GM12875 (cell line): ENCODE data around the gene TREX2.

Experiments
- H3K4me3 ChIP-seq: one replicate; pipeline ENCODE4 v1.5.1; 2011; ENCODE audit warnings: low read depth, low read length, control low read depth
- TF ChIP-seq, protein P1 (sequence below): IDR thresholded peaks from 2 replicates; pipeline ENCODE4 v1.5.1; 2011; ENCODE audit warnings: low read depth, mild to moderate bottlenecking, control low read depth, inconsistent platforms, low read length, moderate library complexity, borderline replicate concordance; ENCODE audit not compliant: insufficient read depth

TREX2 gene

DNA sequence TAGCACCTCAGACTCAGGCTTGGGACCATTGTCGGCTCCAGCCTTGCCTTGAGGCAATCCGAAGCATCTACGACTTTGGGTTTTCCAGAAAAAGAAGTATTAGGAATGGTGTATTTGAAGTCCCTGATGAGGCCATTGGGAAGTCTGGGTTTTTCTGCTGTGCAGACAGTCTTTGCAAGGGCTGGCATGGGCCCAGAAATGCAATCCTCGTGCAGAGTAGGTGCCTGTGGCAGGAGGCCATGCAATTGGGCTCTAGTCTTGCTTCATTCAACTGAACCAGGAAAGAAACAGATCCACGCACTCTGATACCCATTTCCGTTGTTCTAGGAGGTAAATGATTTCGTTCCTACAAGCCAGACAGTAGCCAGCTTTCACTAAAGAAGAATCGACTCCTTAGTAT is 22.2 kb downstream of the TREX2 start:
- TF ChIP-seq, protein P1, sequence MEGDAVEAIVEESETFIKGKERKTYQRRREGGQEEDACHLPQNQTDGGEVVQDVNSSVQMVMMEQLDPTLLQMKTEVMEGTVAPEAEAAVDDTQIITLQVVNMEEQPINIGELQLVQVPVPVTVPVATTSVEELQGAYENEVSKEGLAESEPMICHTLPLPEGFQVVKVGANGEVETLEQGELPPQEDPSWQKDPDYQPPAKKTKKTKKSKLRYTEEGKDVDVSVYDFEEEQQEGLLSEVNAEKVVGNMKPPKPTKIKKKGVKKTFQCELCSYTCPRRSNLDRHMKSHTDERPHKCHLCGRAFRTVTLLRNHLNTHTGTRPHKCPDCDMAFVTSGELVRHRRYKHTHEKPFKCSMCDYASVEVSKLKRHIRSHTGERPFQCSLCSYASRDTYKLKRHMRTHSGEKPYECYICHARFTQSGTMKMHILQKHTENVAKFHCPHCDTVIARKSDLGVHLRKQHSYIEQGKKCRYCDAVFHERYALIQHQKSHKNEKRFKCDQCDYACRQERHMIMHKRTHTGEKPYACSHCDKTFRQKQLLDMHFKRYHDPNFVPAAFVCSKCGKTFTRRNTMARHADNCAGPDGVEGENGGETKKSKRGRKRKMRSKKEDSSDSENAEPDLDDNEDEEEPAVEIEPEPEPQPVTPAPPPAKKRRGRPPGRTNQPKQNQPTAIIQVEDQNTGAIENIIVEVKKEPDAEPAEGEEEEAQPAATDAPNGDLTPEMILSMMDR = no peak
- H3K4me3 ChIP-seq = no peak overlapping the region

DNA sequence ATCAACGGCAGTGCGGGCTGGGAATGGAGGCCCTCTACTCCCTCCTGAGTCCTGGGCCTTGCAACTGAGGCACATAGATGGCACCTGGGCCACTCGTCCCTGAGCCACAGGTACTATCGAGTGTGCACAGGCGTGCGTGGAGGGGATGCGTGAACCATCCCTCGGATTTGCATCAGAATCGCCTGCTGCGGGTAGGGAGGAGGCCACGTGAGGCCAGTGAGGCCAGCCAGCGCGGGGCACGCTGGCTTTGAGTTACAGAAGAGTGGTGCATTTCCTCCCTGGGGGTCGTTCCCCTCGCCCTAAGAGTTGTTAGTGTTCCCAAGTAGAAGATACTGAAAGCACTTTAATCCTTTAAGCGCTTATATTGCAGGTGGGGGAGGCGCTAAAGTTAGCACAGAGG is 24.0 kb downstream of the TREX2 start:
- TF ChIP-seq, protein P1 = no peak
- H3K4me3 ChIP-seq = no peak overlapping the region

DNA sequence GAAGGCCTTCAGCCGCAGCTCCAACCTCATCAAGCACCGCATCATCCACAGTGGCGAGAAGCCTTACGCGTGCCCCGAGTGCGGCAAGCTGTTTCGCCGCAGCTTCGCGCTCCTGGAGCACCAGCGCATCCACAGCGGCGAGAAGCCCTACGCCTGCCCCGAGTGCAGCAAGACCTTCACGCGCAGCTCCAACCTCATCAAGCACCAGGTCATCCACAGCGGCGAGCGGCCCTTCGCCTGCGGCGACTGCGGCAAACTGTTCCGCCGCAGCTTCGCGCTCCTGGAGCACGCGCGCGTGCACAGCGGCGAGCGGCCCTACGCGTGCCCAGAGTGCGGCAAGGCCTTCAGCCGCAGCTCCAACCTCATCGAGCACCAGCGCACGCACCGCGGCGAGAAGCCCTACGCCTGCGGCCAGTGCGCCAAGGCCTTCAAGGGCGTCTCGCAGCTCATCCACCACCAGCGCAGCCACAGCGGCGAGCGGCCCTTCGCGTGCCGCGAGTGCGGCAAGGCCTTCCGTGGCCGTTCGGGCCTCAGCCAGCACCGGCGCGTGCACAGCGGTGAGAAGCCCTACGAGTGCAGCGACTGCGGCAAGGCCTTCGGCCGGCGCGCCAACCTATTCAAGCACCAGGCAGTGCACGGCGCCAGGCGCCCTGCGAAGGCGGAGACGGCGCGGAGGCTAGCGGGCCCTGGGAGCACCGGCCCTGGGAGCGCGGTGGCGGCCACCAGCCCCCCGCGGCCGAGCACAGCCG is 24.8 kb downstream of the TREX2 start:
- no peak overlapping the region for H3K4me3 ChIP-seq
- TF ChIP-seq, protein P1 = no peak

DNA sequence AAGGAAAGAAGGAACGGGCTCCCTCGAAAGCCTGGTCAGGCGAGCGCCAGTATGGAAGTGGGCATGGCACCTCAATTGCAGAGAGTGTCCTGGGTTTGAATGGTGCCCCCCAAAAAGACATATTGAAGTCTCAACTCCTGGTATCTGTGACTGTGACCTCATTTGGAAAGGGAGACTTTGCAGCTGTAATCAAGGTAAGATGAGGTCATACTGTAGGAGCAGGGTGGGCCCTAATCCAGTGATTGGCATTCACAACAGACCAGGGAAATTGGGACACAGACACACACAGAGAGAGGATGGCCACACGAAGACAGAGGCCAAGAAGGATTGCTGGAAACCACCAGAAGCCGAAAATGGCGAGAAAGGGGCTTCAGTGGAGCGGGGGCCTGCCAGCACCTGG is 28.2 kb downstream of the TREX2 start:
- H3K4me3 ChIP-seq = no peak overlapping the region
- TF ChIP-seq, protein P1 = no peak

DNA sequence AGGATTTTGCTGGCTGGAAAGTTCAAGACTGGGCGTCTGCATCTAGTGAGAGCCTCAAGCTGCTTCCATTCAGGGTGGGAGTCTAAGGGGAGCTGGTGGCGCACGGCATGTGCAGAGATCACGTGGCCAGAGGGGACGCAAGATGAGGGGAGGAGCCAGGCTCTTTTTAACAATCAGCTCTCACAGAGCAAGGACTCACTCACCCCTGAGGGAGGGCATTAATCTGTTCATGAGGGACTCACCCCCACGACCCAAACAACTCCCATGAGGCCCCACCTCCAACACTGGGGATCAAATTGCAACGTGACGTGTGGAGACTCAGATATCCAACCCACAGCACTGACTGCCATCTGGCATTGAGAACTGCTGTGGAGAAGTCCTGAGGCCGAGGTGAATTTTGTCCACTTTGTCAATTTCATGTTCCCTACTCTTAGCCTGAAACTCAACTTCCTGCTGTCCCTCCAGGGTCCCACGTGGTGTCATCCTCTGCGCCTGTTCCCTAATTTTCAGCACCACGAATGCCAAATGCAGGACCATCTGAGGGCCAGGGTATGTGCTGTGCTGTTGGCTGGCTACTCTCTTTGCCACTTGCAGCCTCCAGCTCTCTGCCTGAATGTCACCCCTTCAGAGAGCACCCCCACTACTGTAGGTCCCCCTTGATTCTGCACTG is 28.9 kb downstream of the TREX2 start:
- no peak overlapping the region for H3K4me3 ChIP-seq
- TF ChIP-seq, protein P1 = no peak

DNA sequence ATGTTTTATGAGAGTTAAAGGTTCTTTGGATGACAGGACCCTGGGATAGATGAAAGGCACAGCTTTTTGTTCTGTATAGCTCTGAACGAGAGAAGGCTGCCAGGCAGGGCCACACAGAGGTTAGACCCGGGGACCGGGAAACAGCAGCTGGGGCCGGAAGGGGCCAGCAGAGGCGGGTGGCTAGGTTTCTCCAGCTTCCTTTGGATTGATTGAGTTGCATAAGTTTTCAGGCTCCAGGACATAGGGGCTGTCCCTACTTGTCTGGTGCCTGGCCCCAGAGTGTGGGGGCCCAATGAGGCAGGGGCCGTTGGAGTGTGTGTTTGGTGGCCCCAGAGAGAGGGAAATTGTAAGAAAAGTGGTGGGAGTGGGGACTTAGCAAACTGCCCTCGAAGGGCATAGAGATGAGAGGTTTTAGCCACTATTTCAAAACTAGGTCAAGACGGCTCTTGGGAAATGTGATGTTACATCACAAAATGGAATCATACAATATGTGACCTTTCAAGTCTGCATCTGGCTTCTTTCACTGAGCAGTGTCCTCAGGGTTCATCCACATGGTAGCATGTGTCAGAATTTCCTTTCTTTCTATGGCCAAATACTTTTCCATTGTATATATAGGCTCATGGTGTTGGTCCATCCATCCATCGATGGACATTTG is 30.9 kb downstream of the TREX2 start:
- TF ChIP-seq, protein P1 = no peak
- no peak overlapping the region for H3K4me3 ChIP-seq
